HUES64 (cell line): Measurements from ENCODE around the gene BRPF3.

Experiments used
- H3K27ac ChIP-seq: 2 replicates; pipeline ENCODE4 v1.7.0; 2013; ENCODE audit warnings: low read depth, low read length, inconsistent platforms
- H3K27me3 ChIP-seq: 2 replicates; pipeline ENCODE4 v1.6.1; 2013; ENCODE audit warnings: mild to moderate bottlenecking, low read length; ENCODE audit not compliant: insufficient read depth
- H3K36me3 ChIP-seq: 2 replicates; pipeline ENCODE4 v1.6.1; 2013; ENCODE audit warnings: mild to moderate bottlenecking, low read length; ENCODE audit not compliant: insufficient read depth
- H3K4me1 ChIP-seq: 2 replicates; pipeline ENCODE4 v1.6.1; 2013; ENCODE audit warnings: mild to moderate bottlenecking, low read length, moderate library complexity; ENCODE audit not compliant: insufficient read depth
- H3K4me3 ChIP-seq: 2 replicates; pipeline ENCODE4 v1.5.1; 2013; ENCODE audit warnings: mild to moderate bottlenecking, low read length, moderate library complexity
- H3K9ac ChIP-seq: 2 replicates; pipeline ENCODE4 v1.6.1; 2013; ENCODE audit warnings: mild to moderate bottlenecking, low read depth, low read length
- H3K9me3 ChIP-seq: 2 replicates; pipeline ENCODE4 v1.6.1; 2013; ENCODE audit warnings: low read depth, low read length; ENCODE audit not compliant: insufficient read depth
- WGBS: fragments of 150-250, 120-280 bp; methylation state at CpG from one replicate; pipeline ENCODE4 v1.1.7; 2013; ENCODE audit warnings: missing lambda C conversion rate; 5-methylcytosine and 5-hydroxymethylcytosine counted together

The BRPF3 gene

GRCh38 chr6:36272234-36272633 lies 75.7 kb downstream of the BRPF3 start:
- Histone ChIP-seq H3K36me3 (no peaks in the 10 kb centered on the region), H3K4me3 (no peak overlapping the region), H3K27me3 (no peaks in the 10 kb centered on the region; the same call in 1 of the 2 replicates), H3K27ac (no peak overlapping the region), H3K9me3 (no peaks in the 10 kb centered on the region), H3K9ac (no peak overlapping the region), H3K4me1 (no peaks in the 10 kb centered on the region)
- WGBS, result 75% methylated on average over 8 of the region's 8 CpGs

DNA sequence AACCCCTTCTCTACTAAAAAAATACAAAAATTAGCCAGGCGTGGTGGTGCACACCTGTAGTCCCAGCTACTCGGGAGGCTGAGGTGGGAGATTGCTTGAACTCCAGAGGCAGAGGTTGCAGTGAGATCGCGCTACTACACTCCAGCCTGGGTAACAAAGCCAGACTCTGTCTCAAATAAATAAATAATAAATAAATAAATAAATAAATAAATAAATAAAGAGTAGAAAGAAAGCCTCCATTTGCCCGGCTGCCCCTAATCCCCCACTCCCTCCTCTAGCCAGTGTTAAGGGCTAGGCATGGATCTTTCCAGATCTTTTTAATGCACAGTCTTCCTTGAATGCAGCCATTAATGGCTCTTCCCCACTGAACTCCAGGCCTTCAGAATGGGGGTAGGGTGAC lies 76.5 kb downstream of the BRPF3 start:
- H3K27me3 ChIP-seq, result no peaks in the 10 kb centered on the region; the same call in 1 of the 2 replicates
- no peak overlapping the region for H3K9ac ChIP-seq
- no peak overlapping the region for H3K4me3 ChIP-seq
- no peaks in the 10 kb centered on the region for H3K9me3 ChIP-seq
- H3K36me3 ChIP-seq, result no peaks in the 10 kb centered on the region
- WGBS, result 94% methylated on average over 5 of the region's 5 CpGs
- no peaks in the 10 kb centered on the region for H3K4me1 ChIP-seq
- H3K27ac ChIP-seq, result no peak overlapping the region

GRCh38 chr6:36273802-36274514 lies 77.4 kb downstream of the BRPF3 start:
- no peak overlapping the region for H3K9ac ChIP-seq
- H3K9me3 ChIP-seq, result no peaks in the 10 kb centered on the region
- H3K27me3 ChIP-seq, result no peaks in the 10 kb centered on the region; the same call in 1 of the 2 replicates
- H3K4me3 ChIP-seq, result no peak overlapping the region
- WGBS, result 86% methylated on average over 15 of the region's 15 CpGs
- no peaks in the 10 kb centered on the region for H3K4me1 ChIP-seq
- no peak overlapping the region for H3K27ac ChIP-seq
- no peaks in the 10 kb centered on the region for H3K36me3 ChIP-seq

DNA sequence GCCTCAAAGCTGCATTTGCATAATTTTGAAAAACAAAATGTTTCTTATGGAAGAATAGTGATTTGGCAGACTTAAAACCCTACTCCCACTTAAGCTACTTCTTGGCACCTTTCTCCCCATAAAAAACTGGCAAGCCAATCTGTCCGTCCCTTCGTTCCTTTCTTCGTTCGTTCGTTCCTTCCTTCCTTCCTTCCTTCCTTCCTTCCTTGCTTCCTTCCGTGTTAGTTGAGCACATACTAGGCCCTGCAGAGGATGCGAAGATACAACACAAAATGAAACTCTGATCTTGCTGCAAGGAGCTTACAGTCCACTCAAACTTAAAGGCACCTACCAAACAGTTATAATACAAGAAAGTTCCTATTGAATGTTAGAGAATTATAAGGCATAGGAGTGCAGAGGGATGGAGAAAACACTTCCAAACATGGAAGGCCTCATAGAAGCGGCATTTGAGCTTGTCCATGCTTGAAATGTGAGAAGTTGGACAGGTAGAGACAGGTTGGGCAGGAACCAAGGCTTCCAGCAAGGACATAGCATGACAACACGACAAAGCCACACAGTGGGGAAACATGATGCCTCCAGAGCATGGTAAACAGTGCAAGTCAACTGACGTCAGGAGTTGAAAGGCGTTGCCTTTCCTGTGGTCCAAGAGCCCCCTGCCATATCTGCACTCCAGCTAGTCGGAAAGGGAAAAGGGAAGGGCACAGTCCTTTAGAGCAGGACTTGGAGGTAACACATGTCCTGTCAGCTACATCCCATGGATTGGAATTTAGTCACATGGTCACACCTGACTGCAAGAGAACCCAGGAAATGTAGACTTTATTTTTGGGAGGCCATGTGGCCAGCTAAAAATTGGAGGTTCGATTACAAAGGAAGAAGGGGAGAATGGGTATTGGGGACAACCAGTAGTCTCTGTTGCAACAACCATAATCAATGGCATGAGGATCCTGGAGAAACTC lies 80.3 kb downstream of the BRPF3 start:
- Histone ChIP-seq H3K4me3 (no peak overlapping the region), H3K36me3 (no peaks in the 10 kb centered on the region), H3K9ac (no peak overlapping the region), H3K27me3 (no peaks in the 10 kb centered on the region), H3K27ac (no peak overlapping the region), H3K4me1 (no peaks in the 10 kb centered on the region), H3K9me3 (no peaks in the 10 kb centered on the region)
- 88% methylated on average over 13 of the region's 13 CpGs for WGBS

GRCh38 chr6:36277946-36278470 lies 81.5 kb downstream of the BRPF3 start:
- H3K4me1 ChIP-seq, result no peaks in the 10 kb centered on the region
- no peaks in the 10 kb centered on the region for H3K27me3 ChIP-seq
- no peak overlapping the region for H3K27ac ChIP-seq
- H3K9ac ChIP-seq, result no peak overlapping the region
- 94% methylated on average over 2 of the region's 2 CpGs for WGBS
- no peak overlapping the region for H3K4me3 ChIP-seq
- H3K36me3 ChIP-seq, result no peaks in the 10 kb centered on the region
- no peaks in the 10 kb centered on the region for H3K9me3 ChIP-seq

DNA sequence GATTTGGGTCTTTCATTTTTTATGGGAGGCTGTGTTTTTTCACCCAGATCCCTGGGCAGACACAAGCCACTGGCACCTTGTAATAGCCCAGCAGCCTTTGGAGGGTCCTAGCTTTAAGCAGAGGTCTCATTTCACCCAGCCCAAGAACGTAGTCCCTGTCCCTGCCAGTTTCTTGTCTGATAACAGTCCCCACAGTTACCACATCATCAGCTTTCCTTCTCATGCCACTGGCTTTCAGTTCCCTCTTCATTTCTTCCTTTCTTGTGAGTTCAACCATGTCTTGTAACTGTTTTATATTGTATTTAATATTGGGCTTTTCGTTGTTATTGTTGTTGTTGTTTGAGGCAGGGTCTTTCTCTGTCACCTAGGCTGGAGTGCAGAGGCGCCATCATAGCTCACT lies 83.9 kb downstream of the BRPF3 start:
- no peaks in the 10 kb centered on the region for H3K4me1 ChIP-seq
- 83% methylated on average over 3 of the region's 3 CpGs for WGBS
- H3K27me3 ChIP-seq, result peaks cover 16% of the 10 kb centered on the region; the same call in 1 of the 2 replicates
- H3K9ac ChIP-seq, result no peak overlapping the region
- H3K4me3 ChIP-seq, result no peak overlapping the region
- no peak overlapping the region for H3K27ac ChIP-seq
- H3K36me3 ChIP-seq, result no peaks in the 10 kb centered on the region
- H3K9me3 ChIP-seq, result no peaks in the 10 kb centered on the region

DNA sequence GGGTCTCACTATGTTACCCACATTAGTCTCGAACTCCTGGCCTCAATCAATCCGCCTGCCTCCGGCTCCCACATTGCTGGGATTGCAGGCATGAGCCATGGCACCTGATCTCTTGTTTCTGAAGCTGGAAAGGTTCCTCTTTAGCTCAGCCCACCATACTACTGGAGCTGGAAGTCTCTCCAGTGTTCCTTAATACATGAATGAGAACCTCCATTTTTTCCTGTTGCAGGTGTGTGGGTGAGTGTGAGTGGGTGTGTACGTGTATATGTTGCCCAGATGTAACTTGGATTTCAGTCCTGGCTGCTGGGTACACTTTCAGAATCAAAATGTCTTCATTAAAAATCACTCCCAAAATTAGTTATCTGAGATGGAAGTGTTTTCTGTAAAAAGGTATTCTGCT lies 84.4 kb downstream of the BRPF3 start:
- peaks cover 21% of the 10 kb centered on the region; the same call in 1 of the 2 replicates for H3K27me3 ChIP-seq
- 97% methylated on average over 4 of the region's 4 CpGs for WGBS

More for the DNA sequence above, 84.4 kb downstream of the BRPF3 start:
- H3K9me3 ChIP-seq, result no peaks in the 10 kb centered on the region
- no peaks in the 10 kb centered on the region for H3K4me1 ChIP-seq
- no peak overlapping the region for H3K4me3 ChIP-seq
- H3K9ac ChIP-seq, result no peak overlapping the region
- H3K36me3 ChIP-seq, result no peaks in the 10 kb centered on the region
- H3K27ac ChIP-seq, result no peak overlapping the region
